Left lung (tissue), 10 donors: ENCODE results near the gene CDK11A. TPM values are rescaled to one million over a fixed set of nuclear protein-coding genes. Genes with fewer than 3 reads are reported as not detected.

Experiments
- ATAC-seq: fragments of 200-7000 bp; cut with Tn5 transposase; one replicate; pipeline ENCODE4 v1.9.1; 2020; ENCODE audit warnings: moderate library complexity
- DNase-seq, 4 donors: peaks; one replicate each; pipeline ENCODE4 v3.0.0-alpha.2; 2013 to 2020
- H3K27ac ChIP-seq, 2 donors: fragments of 200-600 bp; sonication (generic) in 1 of 2; one replicate each; pipeline versions ENCODE4 v1.5.0 to v1.8.0; 2020 to 2021
- H3K27me3 ChIP-seq, 2 donors: fragments of 200-600 bp; sonication (generic) in 1 of 2; one replicate each; pipeline versions ENCODE4 v1.5.0 to v1.8.0; 2020 to 2021
- H3K36me3 ChIP-seq, 2 donors: fragments of 200-600 bp; sonication (generic) in 1 of 2; one replicate each; pipeline versions ENCODE4 v1.5.0 to v1.8.0; 2020 to 2021
- H3K4me1 ChIP-seq, 2 donors: fragments of 200-600 bp; one replicate each; pipeline ENCODE4 v1.8.0; 2021
- H3K4me3 ChIP-seq, 2 donors: fragments of 200-600 bp; sonication (generic) in 1 of 2; one replicate each; pipeline versions ENCODE4 v1.5.0 to v1.8.0; 2020 to 2021; ENCODE audit warnings: mild to moderate bottlenecking in 1 of 2
- H3K9me3 ChIP-seq, 2 donors: fragments of 200-600 bp; sonication (generic) in 1 of 2; one replicate each; pipeline versions ENCODE4 v1.5.0 to v1.8.0; 2020 to 2021
- intact Hi-C, 2 donors: fragments of 100-400 bp; cut with DNase I; formaldehyde crosslinking; loops; one replicate each; pipeline versions ENCODE4 v1.11.2 to v1.14.2; 2022
- polyA plus RNA-seq, 6 donors: library from polyadenylated mRNA; unstranded; fragments of 120-200 nt; gene quantifications; one replicate each; pipeline ENCODE4 v1.2.1, GENCODE V29; 2013; ENCODE audit not compliant: insufficient read length in 6 of 6
- total RNA-seq, 2 donors: library from RNA; stranded (reverse); fragmentation: NEBNext Ultra II Directional; extraction: Animal tissue kit (Norgen Biotek cat#: 25700); gene quantifications; one replicate each; pipeline ENCODE4 v1.2.1, GENCODE V29; 2021
- TF ChIP-seq, protein P1 (sequence below), 2 donors: fragments of 200-600 bp; sonication (generic) in 1 of 2; IDR thresholded peaks; one replicate each; pipeline versions ENCODE4 v1.5.0 to v1.8.0; 2021; ENCODE audit warnings: antibody characterized with exemption in 2 of 2
- donor health status: DM: no; HTN: yes; CAD: no.
- donor health status: DM: no; HTN: no; CAD: no.

Gene CDK11A
- total and polyA plus RNA-seq, 8 donors: 21.1 to 45.7 (median 37.8) TPM

- no peak overlapping the region for H3K27ac ChIP-seq
- no peak overlapping the region for H3K4me3 ChIP-seq
- no peaks in the 10 kb centered on the region for H3K9me3 ChIP-seq
- peak in 1 of 4 donors; percentile 13 for DNase-seq
- intact Hi-C loops: loop anchor here in 1 of 2 donors (10.0 kb wide), 1 partner anchor 144 kb away; no protein-coding TSS in a partner anchor
- H3K27me3 ChIP-seq: no peaks in the 10 kb centered on the region
- no peak for ATAC-seq
- peaks cover 5 to 59% of the 10 kb centered on the region in 2 donors for H3K4me1 ChIP-seq
- H3K36me3 ChIP-seq: peaks cover 0 to 92% of the 10 kb centered on the region in 2 donors
- TF ChIP-seq, protein P1, sequence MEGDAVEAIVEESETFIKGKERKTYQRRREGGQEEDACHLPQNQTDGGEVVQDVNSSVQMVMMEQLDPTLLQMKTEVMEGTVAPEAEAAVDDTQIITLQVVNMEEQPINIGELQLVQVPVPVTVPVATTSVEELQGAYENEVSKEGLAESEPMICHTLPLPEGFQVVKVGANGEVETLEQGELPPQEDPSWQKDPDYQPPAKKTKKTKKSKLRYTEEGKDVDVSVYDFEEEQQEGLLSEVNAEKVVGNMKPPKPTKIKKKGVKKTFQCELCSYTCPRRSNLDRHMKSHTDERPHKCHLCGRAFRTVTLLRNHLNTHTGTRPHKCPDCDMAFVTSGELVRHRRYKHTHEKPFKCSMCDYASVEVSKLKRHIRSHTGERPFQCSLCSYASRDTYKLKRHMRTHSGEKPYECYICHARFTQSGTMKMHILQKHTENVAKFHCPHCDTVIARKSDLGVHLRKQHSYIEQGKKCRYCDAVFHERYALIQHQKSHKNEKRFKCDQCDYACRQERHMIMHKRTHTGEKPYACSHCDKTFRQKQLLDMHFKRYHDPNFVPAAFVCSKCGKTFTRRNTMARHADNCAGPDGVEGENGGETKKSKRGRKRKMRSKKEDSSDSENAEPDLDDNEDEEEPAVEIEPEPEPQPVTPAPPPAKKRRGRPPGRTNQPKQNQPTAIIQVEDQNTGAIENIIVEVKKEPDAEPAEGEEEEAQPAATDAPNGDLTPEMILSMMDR (IDR thresholded peaks at IDR 0.05): no peak
Observed at GRCh38 chr1:1760715-1761114, 36.6 kb upstream of the CDK11A start.

DNA sequence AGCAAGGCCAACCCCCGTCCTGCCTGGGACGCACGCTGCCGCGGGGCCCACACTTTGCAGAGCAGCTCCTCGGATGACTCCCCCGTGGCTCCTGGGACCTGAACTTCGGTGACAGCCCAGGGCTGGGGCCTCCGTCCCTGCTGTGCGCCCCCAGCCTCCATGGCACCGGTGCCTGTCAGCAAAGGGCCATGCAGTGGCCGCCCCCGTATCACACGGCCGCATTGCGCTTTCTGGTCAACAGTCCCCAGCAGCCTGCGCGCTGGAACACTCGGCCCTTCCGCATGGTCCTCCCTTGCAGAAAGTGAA lies 36.1 kb upstream of the CDK11A start:
- TF ChIP-seq, protein P1 (IDR thresholded peaks at IDR 0.05): no peak
- H3K36me3 ChIP-seq: peaks cover 0 to 96% of the 10 kb centered on the region in 2 donors
- H3K4me1 ChIP-seq: peaks cover 5 to 55% of the 10 kb centered on the region in 2 donors
- intact Hi-C loops: loop anchor here in 1 of 2 donors (10.0 kb wide), 1 partner anchor 145 kb away; no protein-coding TSS in a partner anchor
- H3K27me3 ChIP-seq: no peaks in the 10 kb centered on the region
- ATAC-seq: no peak
- no peak overlapping the region for H3K4me3 ChIP-seq
- DNase-seq: peak in 1 of 4 donors; percentile 73
- H3K27ac ChIP-seq: no peak overlapping the region
- no peaks in the 10 kb centered on the region for H3K9me3 ChIP-seq

GRCh38 chr1:1759456-1760344 lies 35.5 kb upstream of the CDK11A start:
- Histone ChIP-seq H3K36me3 (peaks cover 0 to 98% of the 10 kb centered on the region in 2 donors), H3K9me3 (no peaks in the 10 kb centered on the region), H3K27me3 (no peaks in the 10 kb centered on the region), H3K4me1 (peaks cover 5 to 49% of the 10 kb centered on the region in 2 donors), H3K27ac (peak overlapping the region; percentile 63 to 71), H3K4me3 (no peak overlapping the region)
- intact Hi-C loops: loop anchor here in 1 of 2 donors (10.0 kb wide), 1 partner anchor 145 kb away; no protein-coding TSS in a partner anchor
- DNase-seq (peak in 1 of 4 donors; percentile 75), ATAC-seq (no peak)
- TF ChIP-seq, protein P1 (IDR thresholded peaks at IDR 0.05): no peak

- Histone ChIP-seq H3K9me3 (no peaks in the 10 kb centered on the region), H3K4me1 (peaks cover 5 to 41% of the 10 kb centered on the region in 2 donors), H3K27me3 (no peaks in the 10 kb centered on the region), H3K27ac (peak overlapping the region; percentile 63 to 71), H3K4me3 (no peak overlapping the region), H3K36me3 (peaks cover 0 to 98% of the 10 kb centered on the region in 2 donors)
- ATAC-seq (peak; percentile 95), DNase-seq (peak in 3 of 4 donors; percentile 67 to 95 (median 90))
- intact Hi-C loops: no loop called here
- TF ChIP-seq, protein P1 (IDR thresholded peaks at IDR 0.05): no peak
Observed at GRCh38 chr1:1758692-1759455, 34.7 kb upstream of the CDK11A start.
